ENCODE results near the gene MAPRE3. TPM values are rescaled to one million over a fixed set of nuclear protein-coding genes. Genes with fewer than 3 reads are reported as not detected.

Gene MAPRE3
- total and polyA plus RNA-seq, 7 experiments from 2014 or later = 1.8 to 6.0 (median 3.2) TPM

- Mint-ChIP-seq H3K4me3 (no peak overlapping the region), H3K27ac (no peak overlapping the region), H3K36me3 (no peaks in the 10 kb centered on the region), H3K9me3 (no peaks in the 10 kb centered on the region), H3K27me3 (peaks cover 0 to 35% (median 0%) of the 10 kb centered on the region in 5 donors), H3K4me1 (peaks cover 7 to 15% (median 9%) of the 10 kb centered on the region in 7 donors)
- no peak overlapping the region for H3K4me3 ChIP-seq (ENCODE audit: low read length)
- no peaks in the 10 kb centered on the region for H3K27me3 ChIP-seq (ENCODE audit: control insufficient read depth in 2 of 2, insufficient read depth in 2 of 2, low read length in 2 of 2)
- ATAC-seq (no peak), DNase-seq (no peak)
- no peaks in the 10 kb centered on the region for H3K4me1 ChIP-seq (ENCODE audit: control insufficient read depth in 2 of 2, insufficient read depth in 2 of 2, low read length in 2 of 2)
- CTCF ChIA-PET = no interaction called here
- H3K9me3 ChIP-seq (ENCODE audit: control insufficient read depth in 2 of 3, low read length in 3 of 3) = no peaks in the 10 kb centered on the region
- POLR2A ChIA-PET = no interaction called here
- H3K36me3 ChIP-seq (ENCODE audit: control insufficient read depth in 2 of 3, insufficient read depth in 3 of 3, low read length in 3 of 3) = no peaks in the 10 kb centered on the region
- H3K27ac ChIP-seq (ENCODE audit: low read depth, low read length) = no peak overlapping the region
- intact Hi-C loops (cut with micrococcal nuclease) = no loop called here
Observed at GRCh38 chr2:27006602-27007415, 36.4 kb downstream of the MAPRE3 start.

DNA sequence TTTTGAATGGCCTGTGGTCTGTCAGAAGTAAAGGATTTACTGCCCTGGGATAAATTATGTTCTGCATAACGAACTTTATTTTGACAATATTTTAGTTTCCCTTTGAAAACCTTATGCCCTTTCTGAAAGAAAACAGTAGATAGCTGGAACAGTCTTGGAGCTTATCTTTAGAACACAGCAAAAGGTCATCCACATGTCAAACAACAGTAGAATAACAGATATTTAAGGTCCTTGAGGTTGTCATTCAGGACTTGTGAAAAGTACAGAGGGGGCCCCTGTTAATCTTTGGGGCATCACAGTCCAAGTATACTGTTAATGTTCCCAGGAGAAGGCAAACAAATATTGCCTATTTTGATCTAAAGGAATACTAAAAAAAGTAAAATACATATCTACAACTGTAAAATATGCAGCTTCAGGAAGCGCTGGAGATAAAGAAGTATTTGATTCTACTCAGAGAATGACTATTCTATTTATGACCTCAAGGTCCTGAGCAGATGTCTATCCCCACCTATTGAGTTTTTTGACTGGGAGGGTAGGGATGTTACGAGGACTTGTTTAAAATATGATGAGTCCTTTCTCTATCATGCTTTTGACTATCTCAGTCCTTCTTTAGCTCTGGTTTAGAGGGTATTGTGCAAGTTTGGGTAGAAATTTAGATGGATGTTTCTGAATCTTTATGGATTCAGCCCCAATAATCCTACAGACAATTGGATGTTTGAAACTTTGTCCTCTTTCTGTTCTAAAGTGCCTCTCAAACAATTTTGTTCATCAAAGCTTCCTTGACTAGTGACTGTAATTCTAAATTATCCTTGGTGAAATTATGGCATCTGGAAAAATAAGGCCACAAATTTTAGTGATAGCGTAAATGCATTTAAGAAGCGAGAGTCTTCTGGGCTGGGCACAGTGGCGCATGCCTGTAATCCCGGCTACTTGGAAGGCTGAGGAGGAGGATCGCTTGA is 37.3 kb downstream of the MAPRE3 start:
- Mint-ChIP-seq H3K4me1 (peaks cover 7 to 15% (median 9%) of the 10 kb centered on the region in 7 donors), H3K4me3 (no peak overlapping the region), H3K27me3 (peaks cover 0 to 34% (median 0%) of the 10 kb centered on the region in 5 donors), H3K9me3 (no peaks in the 10 kb centered on the region), H3K36me3 (no peaks in the 10 kb centered on the region), H3K27ac (no peak overlapping the region)
- ChIA-PET CTCF (no interaction called here), POLR2A (no interaction called here)
- H3K9me3 ChIP-seq (ENCODE audit: control insufficient read depth in 2 of 3, low read length in 3 of 3) = no peaks in the 10 kb centered on the region
- no peak overlapping the region for H3K27ac ChIP-seq (ENCODE audit: low read depth, low read length)
- H3K4me1 ChIP-seq (ENCODE audit: control insufficient read depth in 2 of 2, insufficient read depth in 2 of 2, low read length in 2 of 2) = no peaks in the 10 kb centered on the region
- no peak overlapping the region for H3K4me3 ChIP-seq (ENCODE audit: low read length)
- no peak for ATAC-seq
- H3K36me3 ChIP-seq (ENCODE audit: control insufficient read depth in 2 of 3, insufficient read depth in 3 of 3, low read length in 3 of 3) = no peaks in the 10 kb centered on the region
- DNase-seq = no peak
- no peaks in the 10 kb centered on the region for H3K27me3 ChIP-seq (ENCODE audit: control insufficient read depth in 2 of 2, insufficient read depth in 2 of 2, low read length in 2 of 2)
- intact Hi-C loops (cut with micrococcal nuclease) = no loop called here

DNA sequence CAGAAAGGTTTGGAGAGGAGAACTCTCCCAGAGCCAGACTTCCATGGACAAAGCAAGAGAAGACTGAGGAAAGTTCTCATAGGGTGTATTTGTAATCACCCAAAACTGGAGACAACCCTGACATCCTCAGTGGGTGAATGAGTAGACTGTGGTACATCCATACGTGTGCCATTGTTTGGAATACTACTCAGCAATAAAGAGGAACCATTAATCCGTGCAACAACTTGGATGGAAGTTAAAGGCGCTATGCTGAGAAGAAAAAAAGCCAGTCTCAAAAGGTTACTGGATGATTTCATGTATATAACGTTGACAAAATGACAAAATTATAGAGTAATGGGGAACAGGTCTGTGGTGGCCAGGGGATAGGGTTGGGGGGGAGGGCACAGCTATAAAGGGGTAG is 38.2 kb downstream of the MAPRE3 start:
- Mint-ChIP-seq H3K4me1 (peaks cover 7 to 15% (median 9%) of the 10 kb centered on the region in 7 donors), H3K27me3 (peaks cover 0 to 32% (median 0%) of the 10 kb centered on the region in 5 donors), H3K27ac (no peak overlapping the region), H3K4me3 (no peak overlapping the region), H3K9me3 (no peaks in the 10 kb centered on the region), H3K36me3 (no peaks in the 10 kb centered on the region)
- H3K4me3 ChIP-seq (ENCODE audit: low read length) = no peak overlapping the region
- H3K4me1 ChIP-seq (ENCODE audit: control insufficient read depth in 2 of 2, insufficient read depth in 2 of 2, low read length in 2 of 2) = no peaks in the 10 kb centered on the region
- POLR2A ChIA-PET = no interaction called here
- no peak overlapping the region for H3K27ac ChIP-seq (ENCODE audit: low read depth, low read length)
- CTCF ChIA-PET = interaction anchor here (1.0 kb wide), 1 partner anchor 47 kb away, joined by 3 read pairs; no protein-coding TSS in a partner anchor
- H3K27me3 ChIP-seq (ENCODE audit: control insufficient read depth in 2 of 2, insufficient read depth in 2 of 2, low read length in 2 of 2) = no peaks in the 10 kb centered on the region
- DNase-seq (no peak), ATAC-seq (no peak)
- H3K9me3 ChIP-seq (ENCODE audit: control insufficient read depth in 2 of 3, low read length in 3 of 3) = no peaks in the 10 kb centered on the region
- no peaks in the 10 kb centered on the region for H3K36me3 ChIP-seq (ENCODE audit: control insufficient read depth in 2 of 3, insufficient read depth in 3 of 3, low read length in 3 of 3)
- intact Hi-C loops (cut with micrococcal nuclease) = no loop called here

DNA sequence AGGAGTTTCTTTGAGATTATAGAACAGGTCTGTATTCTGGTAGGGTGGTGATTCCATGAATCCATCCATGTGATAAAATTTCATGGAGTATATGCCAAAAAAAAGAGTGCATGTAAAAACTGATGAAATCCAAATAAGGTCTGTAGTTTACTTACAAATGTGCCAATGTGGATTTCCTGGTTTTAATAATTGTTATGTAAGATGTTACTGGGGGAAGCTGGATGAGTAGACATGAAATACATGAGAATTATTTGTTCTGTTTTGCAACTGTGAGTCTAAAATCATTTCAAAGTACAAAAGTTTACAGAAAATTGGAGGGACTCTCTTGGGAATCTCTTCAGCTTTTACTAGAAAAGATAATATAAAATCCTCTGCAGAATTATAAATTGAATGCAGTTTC is 38.6 kb downstream of the MAPRE3 start:
- no peak for ATAC-seq

GRCh38 chr2:27009716-27010115 is 39.3 kb downstream of the MAPRE3 start:
- Histone ChIP-seq H3K27me3 (ENCODE audit: control insufficient read depth in 2 of 2, insufficient read depth in 2 of 2, low read length in 2 of 2) (no peaks in the 10 kb centered on the region), H3K27ac (ENCODE audit: low read depth, low read length) (no peak overlapping the region), H3K9me3 (ENCODE audit: control insufficient read depth in 2 of 3, low read length in 3 of 3) (no peaks in the 10 kb centered on the region), H3K4me1 (ENCODE audit: control insufficient read depth in 2 of 2, insufficient read depth in 2 of 2, low read length in 2 of 2) (no peaks in the 10 kb centered on the region), H3K4me3 (ENCODE audit: low read length) (no peak overlapping the region), H3K36me3 (ENCODE audit: control insufficient read depth in 2 of 3, insufficient read depth in 3 of 3, low read length in 3 of 3) (no peaks in the 10 kb centered on the region)
- Mint-ChIP-seq H3K4me1 (peaks cover 7 to 15% (median 9%) of the 10 kb centered on the region in 7 donors), H3K27me3 (peaks cover 0 to 28% (median 0%) of the 10 kb centered on the region in 5 donors), H3K4me3 (no peak overlapping the region), H3K9me3 (no peaks in the 10 kb centered on the region), H3K36me3 (no peaks in the 10 kb centered on the region), H3K27ac (no peak overlapping the region)
- ChIA-PET CTCF (interaction anchor here (0.6 to 1.0 kb wide), 2 partner anchors 42 to 48 kb away, joined by 3 to 6 read pairs; no protein-coding TSS in a partner anchor), POLR2A (interaction anchor here (0.6 kb wide), 1 partner anchor 19 kb away, joined by 4 read pairs; no protein-coding TSS in a partner anchor)
- ATAC-seq = no peak
- intact Hi-C loops (cut with micrococcal nuclease) = no loop called here
- DNase-seq = no peak

More for the DNA sequence above, 38.6 kb downstream of the MAPRE3 start:
- intact Hi-C loops (cut with micrococcal nuclease) = no loop called here
- Histone ChIP-seq H3K4me3 (ENCODE audit: low read length) (no peak overlapping the region), H3K9me3 (ENCODE audit: control insufficient read depth in 2 of 3, low read length in 3 of 3) (no peaks in the 10 kb centered on the region), H3K27ac (ENCODE audit: low read depth, low read length) (no peak overlapping the region), H3K4me1 (ENCODE audit: control insufficient read depth in 2 of 2, insufficient read depth in 2 of 2, low read length in 2 of 2) (no peaks in the 10 kb centered on the region), H3K27me3 (ENCODE audit: control insufficient read depth in 2 of 2, insufficient read depth in 2 of 2, low read length in 2 of 2) (no peaks in the 10 kb centered on the region), H3K36me3 (ENCODE audit: control insufficient read depth in 2 of 3, insufficient read depth in 3 of 3, low read length in 3 of 3) (no peaks in the 10 kb centered on the region)
- Mint-ChIP-seq H3K9me3 (no peaks in the 10 kb centered on the region), H3K4me3 (no peak overlapping the region), H3K27me3 (peaks cover 0 to 28% (median 0%) of the 10 kb centered on the region in 5 donors), H3K36me3 (no peaks in the 10 kb centered on the region), H3K4me1 (peaks cover 7 to 15% (median 9%) of the 10 kb centered on the region in 7 donors), H3K27ac (no peak overlapping the region)
- ChIA-PET POLR2A (interaction anchor here (0.6 kb wide), 1 partner anchor 18 kb away, joined by 4 read pairs; no protein-coding TSS in a partner anchor), CTCF (interaction anchor here (0.6 to 1.0 kb wide), 2 partner anchors 42 to 47 kb away, joined by 3 to 6 read pairs; no protein-coding TSS in a partner anchor)
- no peak for DNase-seq

GRCh38 chr2:27010139-27010538 is 39.7 kb downstream of the MAPRE3 start:
- Mint-ChIP-seq H3K4me3 (no peak overlapping the region), H3K9me3 (no peaks in the 10 kb centered on the region), H3K27me3 (peaks cover 0 to 28% (median 0%) of the 10 kb centered on the region in 5 donors), H3K4me1 (peaks cover 7 to 15% (median 9%) of the 10 kb centered on the region in 7 donors), H3K27ac (no peak overlapping the region), H3K36me3 (no peaks in the 10 kb centered on the region)
- no peaks in the 10 kb centered on the region for H3K36me3 ChIP-seq (ENCODE audit: control insufficient read depth in 2 of 3, insufficient read depth in 3 of 3, low read length in 3 of 3)
- no peak overlapping the region for H3K4me3 ChIP-seq (ENCODE audit: low read length)
- no peak for DNase-seq
- CTCF ChIA-PET = interaction anchor here (1.0 kb wide), 1 partner anchor 49 kb away, joined by 3 read pairs; no protein-coding TSS in a partner anchor
- intact Hi-C loops (cut with micrococcal nuclease) = no loop called here
- no peak for ATAC-seq
- no peaks in the 10 kb centered on the region for H3K4me1 ChIP-seq (ENCODE audit: control insufficient read depth in 2 of 2, insufficient read depth in 2 of 2, low read length in 2 of 2)
- POLR2A ChIA-PET = no interaction called here
- no peaks in the 10 kb centered on the region for H3K9me3 ChIP-seq (ENCODE audit: control insufficient read depth in 2 of 3, low read length in 3 of 3)
- H3K27ac ChIP-seq (ENCODE audit: low read depth, low read length) = no peak overlapping the region
- H3K27me3 ChIP-seq (ENCODE audit: control insufficient read depth in 2 of 2, insufficient read depth in 2 of 2, low read length in 2 of 2) = no peaks in the 10 kb centered on the region

All from naive thymus-derived CD4-positive, alpha-beta T cell (primary cell).